Endothelial cell of umbilical vein (primary cell): ENCODE results near the gene MYT1. TPM values are rescaled to one million over a fixed set of nuclear protein-coding genes. Genes with fewer than 3 reads are reported as not detected.

ENCODE experiments used
- BruUV-seq: library from RNA; stranded (reverse); fragments of 400-500 nt; replicated peaks from 2 replicates; lab custom pipeline; 2021; lab: Mats Ljungman, UMichigan
- CTCF ChIA-PET: fragments of 300-600, 350-600 bp; sonication (Branson Sonifier 250); formaldehyde crosslinking; loops from one replicate; lab custom pipeline; 2021; ENCODE audit warnings: antibody characterized with exemption, inconsistent platforms; lab: Charles Lee
- POLR2A ChIA-PET: fragments of 300-600, 350-600 bp; sonication (Branson Sonifier 250); formaldehyde crosslinking; loops from one replicate; lab custom pipeline; 2021; ENCODE audit warnings: antibody characterized with exemption, inconsistent platforms; lab: Charles Lee
- DNase-seq: peaks from one replicate; pipeline ENCODE4 v3.0.0-alpha.2; 2011; ENCODE audit warnings: low read depth, low spot score
- FAIRE-seq: peaks from 2 replicates; lab custom pipeline; 2011; peaks lifted over from hg19 to GRCh38; lab: Jason Lieb, UNC
- H2AFZ ChIP-seq: 2 replicates; pipeline ENCODE4 v1.6.0; 2012; ENCODE audit warnings: low read depth, low read length, control low read depth, inconsistent platforms
- H3K27ac ChIP-seq: 2 replicates; pipeline ENCODE4 v1.5.1; 2011; ENCODE audit warnings: low read depth, mild to moderate bottlenecking, control low read depth, low read length, moderate library complexity; ENCODE audit not compliant: insufficient read depth
- H3K27me3 ChIP-seq, 2 experiments: 2 replicates each; pipeline versions ENCODE4 v1.6.0 to v1.6.1; 2011; ENCODE audit warnings: low read length in 2 of 2, mixed read lengths in 1 of 2; ENCODE audit not compliant: control insufficient read depth in 2 of 2, insufficient read depth in 2 of 2
- H3K36me3 ChIP-seq, 2 experiments: 2 replicates in 1 of 2; 3 replicates in 1 of 2; pipeline ENCODE4 v1.5.1; 2011; ENCODE audit warnings: low read length in 2 of 2, mild to moderate bottlenecking in 1 of 2, moderate library complexity in 1 of 2; ENCODE audit not compliant: control insufficient read depth in 2 of 2, insufficient read depth in 2 of 2; ENCODE audit errors: extremely low read depth in 1 of 2
- H3K4me1 ChIP-seq: 3 replicates; pipeline ENCODE4 v1.5.1; 2011; ENCODE audit warnings: mild to moderate bottlenecking, low read length; ENCODE audit not compliant: control insufficient read depth, insufficient read depth; ENCODE audit errors: extremely low read depth
- H3K4me2 ChIP-seq: 2 replicates; pipeline ENCODE4 v1.6.1; 2011; ENCODE audit warnings: low read length, control low read depth, mixed read lengths; ENCODE audit not compliant: insufficient read depth
- H3K4me3 ChIP-seq, 3 experiments: fragments of 200-600 bp in 1 of 3; sonication (generic), shearing (Covaris generic) in 1 of 3; replicated peaks in 1 of 3; 2 replicates each; pipeline ENCODE4 v1.5.1; 2011 to 2016; ENCODE audit warnings: control low read depth in 3 of 3, low read length in 3 of 3, mild to moderate bottlenecking in 2 of 3, inconsistent platforms in 1 of 3, low read depth in 1 of 3, moderate library complexity in 1 of 3; ENCODE audit not compliant: insufficient read depth in 1 of 3
- H3K79me2 ChIP-seq: 2 replicates; pipeline ENCODE4 v1.6.0; 2012; ENCODE audit warnings: low read length, inconsistent platforms; ENCODE audit not compliant: control insufficient read depth, insufficient read depth
- H3K9ac ChIP-seq: replicated peaks from 2 replicates; pipeline ENCODE3; 2011; ENCODE audit warnings: low read length, control low read depth; ENCODE audit not compliant: insufficient read depth; ENCODE audit errors: extremely low read depth
- H3K9me1 ChIP-seq: replicated peaks from 3 replicates; pipeline ENCODE4 v1.6.0; 2011; ENCODE audit warnings: mild to moderate bottlenecking, low read length; ENCODE audit not compliant: control insufficient read depth, insufficient read depth; ENCODE audit errors: extremely low read depth
- H3K9me3 ChIP-seq: replicated peaks from 2 replicates; pipeline ENCODE4 v1.5.1; 2012; ENCODE audit warnings: low read length, inconsistent platforms; ENCODE audit not compliant: control insufficient read depth, insufficient read depth
- H4K20me1 ChIP-seq: replicated peaks from 2 replicates; pipeline ENCODE3; 2011; ENCODE audit warnings: mild to moderate bottlenecking, low read length; ENCODE audit not compliant: control insufficient read depth, insufficient read depth; ENCODE audit errors: extremely low read depth
- EZH2 ChIP-seq: IDR thresholded peaks from 2 replicates; pipeline ENCODE4 v1.6.1; 2012; ENCODE audit warnings: borderline replicate concordance, low read depth, mild to moderate bottlenecking, moderate library complexity, low read length, inconsistent platforms; ENCODE audit not compliant: severe bottlenecking
- FOS ChIP-seq: IDR thresholded peaks from 2 replicates; pipeline ENCODE4 v1.6.1; 2011; ENCODE audit warnings: mild to moderate bottlenecking, low read length, moderate library complexity, borderline replicate concordance; ENCODE audit not compliant: insufficient read depth
- GATA2 ChIP-seq: IDR thresholded peaks from 2 replicates; pipeline ENCODE4 v1.7.0; 2011; ENCODE audit warnings: low read depth, mild to moderate bottlenecking, moderate library complexity, mixed read lengths, low read length; ENCODE audit not compliant: insufficient read length, insufficient read depth
- JUN ChIP-seq: IDR thresholded peaks from 2 replicates; pipeline ENCODE4 v1.6.1; 2011; ENCODE audit warnings: borderline replicate concordance, low read depth; ENCODE audit not compliant: insufficient read length, insufficient read depth
- MYC ChIP-seq: IDR thresholded peaks from one replicate; pipeline ENCODE4 v1.6.1; 2011; ENCODE audit warnings: mild to moderate bottlenecking, low read depth, low read length
- POLR2A ChIP-seq: IDR thresholded peaks from 2 replicates; pipeline ENCODE4 v1.6.1; 2012; ENCODE audit warnings: low read depth, mild to moderate bottlenecking, control low read depth, low read length
- POLR2AphosphoS5 ChIP-seq: IDR thresholded peaks from 2 replicates; pipeline ENCODE4 v1.6.1; 2012; ENCODE audit warnings: low read depth, mild to moderate bottlenecking, control low read depth, low read length, moderate library complexity; ENCODE audit not compliant: insufficient read depth
- dilution Hi-C: fragments of 300-500 bp; cut with MboI; formaldehyde crosslinking; loops from one replicate; pipeline ENCODE4 v1.15.0; 2019; ENCODE audit warnings: low sequenced_read_pairs; ENCODE audit not compliant: extremely low pct_ligation_motif_present
- intact Hi-C: fragments of 100-400 bp; cut with micrococcal nuclease; formaldehyde crosslinking; loops from one replicate; pipeline ENCODE4 v1.10.0; 2022
- polyA plus RNA-seq, 4 experiments: library from polyadenylated mRNA; depleted of rRNA in 3 of 4; stranded (reverse) in 3 of 4; unstranded in 1 of 4; fragments of >200 nt; gene quantifications; 2 replicates each; pipeline versions ENCODE4 v1.2.1 to v1.2.3, GENCODE V29; 2011 to 2012; ENCODE audit warnings: missing spikeins in 1 of 4
- total RNA-seq: library from RNA; stranded (reverse); gene quantifications from 2 replicates; pipeline ENCODE4 v1.2.3, GENCODE V29; 2021
- TF ChIP-seq, protein P1 (sequence below): IDR thresholded peaks from 2 replicates; pipeline ENCODE4 v1.6.1; 2011; ENCODE audit not compliant: insufficient read depth, insufficient read length
- TF ChIP-seq, protein P2 (sequence below), 2 donors: IDR thresholded peaks; 1 replicate in 1 of 2; 2 replicates in 1 of 2; pipeline ENCODE4 v1.5.1; 2011; ENCODE audit warnings: low read length in 2 of 2, mild to moderate bottlenecking in 2 of 2, moderate library complexity in 2 of 2, control low read depth in 1 of 2, inconsistent platforms in 1 of 2, low read depth in 1 of 2; ENCODE audit not compliant: insufficient read depth in 1 of 2; ENCODE audit errors: extremely low read depth in 1 of 2

MYT1 gene
- total and polyA plus RNA-seq, 2 donors (not counting 3 experiments of a cell fraction or from before 2014, with no cell fraction given), result not detected

DNA sequence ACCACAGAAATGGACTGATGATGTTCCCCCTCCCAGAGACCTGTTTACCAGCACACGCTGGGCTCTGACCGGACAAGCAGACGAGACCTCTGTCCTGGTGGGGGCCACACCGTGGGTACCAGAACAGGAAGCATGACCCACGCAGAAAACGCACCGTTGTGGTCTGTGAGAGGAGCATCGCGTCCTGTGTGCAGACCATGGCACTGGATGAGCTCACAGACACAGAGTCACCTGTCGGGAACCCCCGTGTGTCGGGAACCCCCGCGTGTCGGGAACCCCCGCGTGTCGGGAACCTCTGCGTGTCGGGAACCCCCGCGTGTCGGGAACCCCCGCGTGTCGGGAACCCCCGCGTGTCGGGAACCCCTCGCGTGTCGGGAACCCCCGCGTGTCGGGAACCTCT lies 37.4 kb downstream of the MYT1 start:
- H3K27ac ChIP-seq, result no peak overlapping the region
- BruUV-seq, result no TSS peak
- CTCF ChIA-PET, result no interaction called here
- no peaks in the 10 kb centered on the region for H3K27me3 ChIP-seq
- H3K9me1 ChIP-seq, result no peaks in the 10 kb centered on the region
- H2AFZ ChIP-seq, result no peak overlapping the region
- no peak overlapping the region for H3K4me2 ChIP-seq
- H3K4me1 ChIP-seq, result no peaks in the 10 kb centered on the region
- no peaks in the 10 kb centered on the region for H3K9me3 ChIP-seq
- no peak for FAIRE-seq
- H3K4me3 ChIP-seq, result no peak overlapping the region
- no peaks in the 10 kb centered on the region for H3K79me2 ChIP-seq
- POLR2A ChIA-PET, result no interaction called here
- dilution Hi-C loops (no loop called here), intact Hi-C loops (no loop called here)
- DNase-seq, result no peak
- H3K36me3 ChIP-seq, result no peaks in the 10 kb centered on the region
- H4K20me1 ChIP-seq, result no peaks in the 10 kb centered on the region
- no peak for TF ChIP-seq JUN
- TF ChIP-seq, protein P1, sequence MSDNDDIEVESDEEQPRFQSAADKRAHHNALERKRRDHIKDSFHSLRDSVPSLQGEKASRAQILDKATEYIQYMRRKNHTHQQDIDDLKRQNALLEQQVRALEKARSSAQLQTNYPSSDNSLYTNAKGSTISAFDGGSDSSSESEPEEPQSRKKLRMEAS, result no peak
- TF ChIP-seq POLR2A, result no peak
- TF ChIP-seq GATA2, result no peak
- TF ChIP-seq POLR2AphosphoS5, result no peak
- TF ChIP-seq, protein P2, sequence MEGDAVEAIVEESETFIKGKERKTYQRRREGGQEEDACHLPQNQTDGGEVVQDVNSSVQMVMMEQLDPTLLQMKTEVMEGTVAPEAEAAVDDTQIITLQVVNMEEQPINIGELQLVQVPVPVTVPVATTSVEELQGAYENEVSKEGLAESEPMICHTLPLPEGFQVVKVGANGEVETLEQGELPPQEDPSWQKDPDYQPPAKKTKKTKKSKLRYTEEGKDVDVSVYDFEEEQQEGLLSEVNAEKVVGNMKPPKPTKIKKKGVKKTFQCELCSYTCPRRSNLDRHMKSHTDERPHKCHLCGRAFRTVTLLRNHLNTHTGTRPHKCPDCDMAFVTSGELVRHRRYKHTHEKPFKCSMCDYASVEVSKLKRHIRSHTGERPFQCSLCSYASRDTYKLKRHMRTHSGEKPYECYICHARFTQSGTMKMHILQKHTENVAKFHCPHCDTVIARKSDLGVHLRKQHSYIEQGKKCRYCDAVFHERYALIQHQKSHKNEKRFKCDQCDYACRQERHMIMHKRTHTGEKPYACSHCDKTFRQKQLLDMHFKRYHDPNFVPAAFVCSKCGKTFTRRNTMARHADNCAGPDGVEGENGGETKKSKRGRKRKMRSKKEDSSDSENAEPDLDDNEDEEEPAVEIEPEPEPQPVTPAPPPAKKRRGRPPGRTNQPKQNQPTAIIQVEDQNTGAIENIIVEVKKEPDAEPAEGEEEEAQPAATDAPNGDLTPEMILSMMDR (IDR thresholded peaks at IDR 0.05; ENCODE audit: extremely low read depth in 1 of 2, insufficient read depth in 1 of 2, low read depth in 1 of 2, low read length in 2 of 2), result no peak
- TF ChIP-seq FOS, result no peak
- no peak for TF ChIP-seq EZH2
- no peak for TF ChIP-seq MYC
- no peak overlapping the region for H3K9ac ChIP-seq
